Measurements from ENCODE around the gene RASSF10.

GRCh38 chr11:12981676-12982522, 27.2 kb upstream of the RASSF10 start:
- TF ChIP-seq, protein P1, sequence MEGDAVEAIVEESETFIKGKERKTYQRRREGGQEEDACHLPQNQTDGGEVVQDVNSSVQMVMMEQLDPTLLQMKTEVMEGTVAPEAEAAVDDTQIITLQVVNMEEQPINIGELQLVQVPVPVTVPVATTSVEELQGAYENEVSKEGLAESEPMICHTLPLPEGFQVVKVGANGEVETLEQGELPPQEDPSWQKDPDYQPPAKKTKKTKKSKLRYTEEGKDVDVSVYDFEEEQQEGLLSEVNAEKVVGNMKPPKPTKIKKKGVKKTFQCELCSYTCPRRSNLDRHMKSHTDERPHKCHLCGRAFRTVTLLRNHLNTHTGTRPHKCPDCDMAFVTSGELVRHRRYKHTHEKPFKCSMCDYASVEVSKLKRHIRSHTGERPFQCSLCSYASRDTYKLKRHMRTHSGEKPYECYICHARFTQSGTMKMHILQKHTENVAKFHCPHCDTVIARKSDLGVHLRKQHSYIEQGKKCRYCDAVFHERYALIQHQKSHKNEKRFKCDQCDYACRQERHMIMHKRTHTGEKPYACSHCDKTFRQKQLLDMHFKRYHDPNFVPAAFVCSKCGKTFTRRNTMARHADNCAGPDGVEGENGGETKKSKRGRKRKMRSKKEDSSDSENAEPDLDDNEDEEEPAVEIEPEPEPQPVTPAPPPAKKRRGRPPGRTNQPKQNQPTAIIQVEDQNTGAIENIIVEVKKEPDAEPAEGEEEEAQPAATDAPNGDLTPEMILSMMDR (IDR thresholded peaks at IDR 0.05), result no peak
- TF ChIP-seq USF1 (IDR thresholded peaks at IDR 0.05; ENCODE audit: borderline replicate concordance, low read depth) (no peak), POLR2AphosphoS5 (IDR thresholded peaks at IDR 0.05; ENCODE audit: low read depth, low read length) (no peak), JUND (IDR thresholded peaks at IDR 0.05) (no peak), EP300 (IDR thresholded peaks at IDR 0.05; ENCODE audit: borderline replicate concordance in 1 of 2, low read depth in 1 of 2, low read length in 1 of 2) (no peak), FOXM1 (IDR thresholded peaks at IDR 0.05; ENCODE audit: low read depth) (no peak), MAX (IDR thresholded peaks at IDR 0.05; ENCODE audit: low read depth) (no peak), TAF1 (IDR thresholded peaks at IDR 0.05; ENCODE audit: borderline replicate concordance, low read depth, low read length) (no peak), RAD21 (IDR thresholded peaks at IDR 0.05; ENCODE audit: low read length) (no peak), YY1 (IDR thresholded peaks at IDR 0.05; ENCODE audit: low read depth) (no peak), GABPA (IDR thresholded peaks at IDR 0.05; ENCODE audit: low read depth) (no peak)

All from SK-N-SH (cell line).